OCI-LY7 (cell line): ENCODE results near the gene COA6. TPM values are rescaled to one million over a fixed set of nuclear protein-coding genes. Genes with fewer than 3 reads are reported as not detected.

ENCODE experiments used
- BruUV-seq: library from RNA; stranded (reverse); fragments of 400-500 nt; replicated peaks from 2 replicates; lab custom pipeline; 2021; lab: Mats Ljungman, UMichigan
- CTCF ChIA-PET: fragments of 300-600 bp; sonication (Branson Sonifier 250); formaldehyde crosslinking; loops from one replicate; lab custom pipeline; 2022; ENCODE audit warnings: antibody characterized with exemption; ENCODE audit not compliant: unreplicated experiment; lab: Charles Lee
- POLR2A ChIA-PET: fragments of 300-600 bp; sonication (Branson Sonifier 250); formaldehyde crosslinking; loops from one replicate; lab custom pipeline; 2022; ENCODE audit warnings: antibody characterized with exemption; lab: Charles Lee
- DNase-seq: peaks from one replicate; pipeline ENCODE4 v3.0.0-alpha.2; 2015; ENCODE audit warnings: low spot score
- H2AFZ ChIP-seq: fragments of 200-600 bp; sonication (generic), shearing (Covaris generic); 2 replicates; pipeline ENCODE4 v1.6.1; 2014; ENCODE audit warnings: mild to moderate bottlenecking, antibody characterized with exemption, low read length, moderate library complexity
- H3K27ac ChIP-seq: fragments of 200-600 bp; sonication (generic); 2 replicates; pipeline ENCODE4 v1.5.1; 2014; ENCODE audit warnings: mixed run types, low read depth, mild to moderate bottlenecking, moderate library complexity, low read length, inconsistent platforms; ENCODE audit not compliant: poor library complexity, severe bottlenecking
- H3K36me3 ChIP-seq: fragments of 200-600 bp; sonication (generic); 2 replicates; pipeline ENCODE4 v1.6.1; 2014; ENCODE audit warnings: mild to moderate bottlenecking, antibody characterized with exemption, low read length, moderate library complexity, mixed read lengths; ENCODE audit not compliant: insufficient read depth
- H3K4me1 ChIP-seq: fragments of 200-600 bp; sonication (generic); 2 replicates; pipeline ENCODE4 v1.5.1; 2014; ENCODE audit warnings: mild to moderate bottlenecking, low read length; ENCODE audit not compliant: insufficient read depth, poor library complexity, severe bottlenecking
- H3K4me2 ChIP-seq: fragments of 200-600 bp; sonication (generic); 2 replicates; pipeline ENCODE4 v1.6.1; 2014; ENCODE audit warnings: mild to moderate bottlenecking, low read length
- H3K4me3 ChIP-seq: fragments of 200-600 bp; sonication (generic); 2 replicates; pipeline ENCODE4 v1.5.1; 2014; ENCODE audit warnings: mild to moderate bottlenecking, low read depth, low read length; ENCODE audit not compliant: poor library complexity, severe bottlenecking
- H3K79me2 ChIP-seq: fragments of 200-600 bp; sonication (generic); 2 replicates; pipeline ENCODE4 v1.6.1; 2016; ENCODE audit warnings: low read depth, mild to moderate bottlenecking, low read length, moderate library complexity, mixed read lengths; ENCODE audit not compliant: insufficient read depth
- H3K9me2 ChIP-seq: fragments of 200-600 bp; sonication (generic); 2 replicates; pipeline ENCODE4 v1.6.1; 2016; ENCODE audit warnings: mild to moderate bottlenecking, low read length, mixed read lengths; ENCODE audit not compliant: insufficient read depth
- H3K9me3 ChIP-seq: fragments of 200-600 bp; sonication (generic); 2 replicates; pipeline ENCODE4 v1.6.1; 2014; ENCODE audit warnings: mild to moderate bottlenecking, mixed run types, low read length, mixed read lengths
- H4K20me1 ChIP-seq: fragments of 200-600 bp; sonication (generic); 2 replicates; pipeline ENCODE4 v1.6.1; 2014; ENCODE audit warnings: mild to moderate bottlenecking, antibody characterized with exemption, low read length, moderate library complexity, mixed read lengths; ENCODE audit not compliant: insufficient read depth
- CTCF ChIP-seq: fragments of 200-600 bp; sonication (generic); conservative IDR thresholded peaks from 2 replicates; pipeline ENCODE4 v1.5.1; 2014; ENCODE audit warnings: mild to moderate bottlenecking, antibody characterized with exemption, low read length, moderate library complexity, mixed read lengths
- EZH2phosphoT487 ChIP-seq: fragments of 200-600 bp; sonication (generic); IDR thresholded peaks from 2 replicates; pipeline ENCODE4 v1.6.1; 2018; ENCODE audit warnings: low read depth, borderline replicate concordance, mild to moderate bottlenecking, mixed run types, antibody characterized with exemption, low read length, moderate library complexity, mixed read lengths
- intact Hi-C: fragments of 100-400 bp; cut with micrococcal nuclease; formaldehyde crosslinking; loops from one replicate; pipeline ENCODE4 v1.10.0; 2022; ENCODE audit not compliant: unreplicated experiment
- total RNA-seq, 2 experiments: library from RNA; depleted of rRNA in 1 of 2; stranded (reverse); fragments of >200 nt in 1 of 2; shearing (Covaris generic) in 1 of 2; gene quantifications; 2 replicates each; pipeline ENCODE4 v1.2.3, GENCODE V29; 2014 to 2022

COA6 gene
- total RNA-seq, 2 experiments from 2014 or later, result 35.2 to 45.5 TPM

DNA sequence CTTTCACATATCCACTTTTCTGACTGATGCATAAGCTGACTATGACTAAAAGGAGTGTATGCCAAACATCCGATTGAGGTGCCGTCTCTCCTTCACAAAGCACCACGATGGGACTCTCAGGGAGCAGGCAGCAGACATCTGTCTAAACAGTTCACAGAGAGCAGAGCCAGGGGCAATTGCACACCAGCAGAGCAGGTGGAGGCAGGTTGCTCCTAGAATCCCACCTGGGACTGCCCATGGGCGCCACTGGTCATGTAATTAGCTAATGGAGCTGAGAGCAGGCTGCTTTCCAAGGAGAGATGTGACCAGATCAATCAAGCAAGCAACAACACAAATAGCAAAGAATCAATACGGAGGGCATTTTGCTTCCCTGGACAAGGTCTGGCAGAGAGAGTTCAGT lies 30.5 kb upstream of the COA6 start:
- no peak overlapping the region for H3K4me2 ChIP-seq
- no peak overlapping the region for H3K27ac ChIP-seq
- H3K9me3 ChIP-seq, result peaks cover 25% of the 10 kb centered on the region
- POLR2A ChIA-PET, result interaction anchor here (1.2 to 1.7 kb wide), 2 partner anchors 13 to 36 kb away, joined by 3 to 6 read pairs; no protein-coding TSS in a partner anchor
- DNase-seq, result no peak
- H3K4me1 ChIP-seq, result no peaks in the 10 kb centered on the region
- H4K20me1 ChIP-seq, result no peaks in the 10 kb centered on the region
- CTCF ChIA-PET, result no interaction called here
- no peaks in the 10 kb centered on the region for H3K79me2 ChIP-seq
- no peak overlapping the region for H2AFZ ChIP-seq
- BruUV-seq, result no TSS peak
- no peak for TF ChIP-seq CTCF
- H3K9me2 ChIP-seq, result no peaks in the 10 kb centered on the region
- intact Hi-C loops, result no loop called here
- H3K36me3 ChIP-seq, result no peaks in the 10 kb centered on the region
- H3K4me3 ChIP-seq, result no peak overlapping the region

- TF ChIP-seq CTCF, result no peak
- no peak for TF ChIP-seq EZH2phosphoT487
- Histone ChIP-seq H3K36me3 (no peaks in the 10 kb centered on the region), H3K9me2 (no peaks in the 10 kb centered on the region), H2AFZ (no peak overlapping the region), H3K4me2 (no peak overlapping the region), H3K4me3 (no peak overlapping the region), H3K27ac (no peak overlapping the region), H3K79me2 (no peaks in the 10 kb centered on the region), H3K4me1 (no peaks in the 10 kb centered on the region), H4K20me1 (no peaks in the 10 kb centered on the region), H3K9me3 (peaks cover 9% of the 10 kb centered on the region; the same call in 1 of the 2 replicates)
- intact Hi-C loops, result no loop called here
- BruUV-seq, result no TSS peak
- no peak for DNase-seq
- POLR2A ChIA-PET, result no interaction called here
- CTCF ChIA-PET, result no interaction called here
Observed at GRCh38 chr1:234345237-234345636, 28.0 kb upstream of the COA6 start.

- CTCF ChIA-PET, result no interaction called here
- DNase-seq, result no peak
Observed at GRCh38 chr1:234348964-234349363, 24.3 kb upstream of the COA6 start.

More at GRCh38 chr1:234348964-234349363, 24.3 kb upstream of the COA6 start:
- no TSS peak for BruUV-seq
- H3K36me3 ChIP-seq, result no peaks in the 10 kb centered on the region
- no peaks in the 10 kb centered on the region for H3K9me3 ChIP-seq
- H3K79me2 ChIP-seq, result no peaks in the 10 kb centered on the region
- no peak overlapping the region for H3K4me3 ChIP-seq
- H3K9me2 ChIP-seq, result no peaks in the 10 kb centered on the region
- no peaks in the 10 kb centered on the region for H4K20me1 ChIP-seq
- POLR2A ChIA-PET, result interaction anchor here (0.9 kb wide), 1 partner anchor 8 kb away, joined by 5 read pairs; no protein-coding TSS in a partner anchor
- H3K4me2 ChIP-seq, result no peak overlapping the region
- no peak overlapping the region for H2AFZ ChIP-seq
- no peaks in the 10 kb centered on the region for H3K4me1 ChIP-seq
- no peak for TF ChIP-seq CTCF
- no peak for TF ChIP-seq EZH2phosphoT487
- no peak overlapping the region for H3K27ac ChIP-seq
- intact Hi-C loops, result no loop called here
